Cardiac fibroblast (primary cell): ENCODE measurements around the gene FHOD3.

Experiments used
- DNase-seq, 2 donors: peaks; one replicate each; pipeline versions ENCODE4 v3.0.0 to v3.0.0-alpha.2; 2010; ENCODE audit warnings: low read depth in 2 of 2
- H3K4me3 ChIP-seq, 2 donors: replicated peaks in 1 of 2; 1 replicate in 1 of 2; 2 replicates in 1 of 2; pipeline ENCODE4 v1.5.1; 2011; ENCODE audit warnings: low read depth in 2 of 2, low read length in 2 of 2, mild to moderate bottlenecking in 2 of 2, moderate library complexity in 1 of 2
- CTCF ChIP-seq: IDR thresholded peaks from one replicate; pipeline ENCODE4 v1.5.1; 2011; ENCODE audit warnings: low read depth, mild to moderate bottlenecking, low read length, inconsistent platforms

FHOD3 gene

GRCh38 chr18:36432880-36433555 lies 135.5 kb downstream of the FHOD3 start:
- no peak for TF ChIP-seq CTCF
- no peak overlapping the region for H3K4me3 ChIP-seq
- DNase-seq: no peak

DNA sequence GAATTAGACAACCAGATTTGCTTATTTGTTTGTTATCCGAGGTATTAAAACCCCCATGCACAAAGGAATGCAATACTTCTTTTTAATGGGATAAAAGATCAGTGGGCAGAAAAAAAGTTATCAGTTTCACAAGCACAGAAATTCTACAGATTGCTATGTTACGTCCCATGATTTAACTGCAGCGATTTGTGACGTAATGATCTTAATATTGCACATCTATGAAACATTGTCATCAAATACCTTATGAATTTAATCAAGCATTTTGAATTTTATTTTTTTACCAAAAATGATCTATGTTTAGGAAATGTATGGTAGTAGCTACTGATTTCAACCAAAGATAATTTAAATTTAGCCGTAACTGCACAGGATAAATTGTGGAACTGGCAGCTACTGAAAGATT lies 138.9 kb downstream of the FHOD3 start:
- DNase-seq: no peak
- no peak for TF ChIP-seq CTCF
- H3K4me3 ChIP-seq: no peak overlapping the region

GRCh38 chr18:36440614-36441013 lies 143.1 kb downstream of the FHOD3 start:
- no peak overlapping the region for H3K4me3 ChIP-seq
- peak in 1 of 2 donors; percentile 36 for DNase-seq
- TF ChIP-seq CTCF: no peak

DNA sequence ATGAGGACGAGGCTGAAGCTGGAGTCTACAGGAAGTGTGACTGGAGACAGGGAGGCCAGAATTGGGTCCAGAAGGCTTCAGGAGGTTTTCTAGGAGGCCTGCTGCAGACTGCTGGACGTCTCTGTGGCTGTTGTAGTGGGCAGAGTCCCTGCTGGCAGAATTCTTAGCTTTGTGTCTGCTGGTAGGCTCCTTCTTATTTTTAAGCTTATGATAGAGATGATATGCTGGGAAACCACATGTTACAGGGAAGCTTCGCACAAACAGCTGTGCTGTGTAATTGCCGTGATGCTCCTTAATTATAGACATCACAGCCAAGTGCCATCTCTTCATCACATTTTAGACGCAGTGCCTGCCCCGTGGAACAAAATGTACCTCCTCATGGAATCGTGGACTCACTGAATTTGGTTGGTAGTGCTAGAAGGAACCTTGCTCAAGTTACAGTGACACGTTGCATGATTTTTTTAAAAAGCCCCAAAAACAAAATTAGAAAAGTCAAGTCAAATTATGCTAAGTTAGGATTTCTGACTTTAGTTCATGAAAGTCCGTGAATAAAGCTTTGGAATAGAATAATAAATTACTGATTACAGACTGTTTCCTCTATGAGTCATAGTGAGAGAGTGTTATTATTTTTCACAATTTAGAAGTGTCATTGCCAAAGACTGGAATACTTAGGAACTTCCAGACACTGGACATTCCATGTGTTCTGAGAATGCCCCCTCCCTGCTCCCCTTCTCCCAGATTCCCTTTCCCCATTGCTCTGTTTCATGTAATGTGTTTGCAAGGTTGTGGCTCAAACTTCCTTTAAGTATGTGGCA lies 144.1 kb downstream of the FHOD3 start:
- TF ChIP-seq CTCF: no peak
- peak; percentile 62 to 79 for DNase-seq
- H3K4me3 ChIP-seq: no peak overlapping the region

DNA sequence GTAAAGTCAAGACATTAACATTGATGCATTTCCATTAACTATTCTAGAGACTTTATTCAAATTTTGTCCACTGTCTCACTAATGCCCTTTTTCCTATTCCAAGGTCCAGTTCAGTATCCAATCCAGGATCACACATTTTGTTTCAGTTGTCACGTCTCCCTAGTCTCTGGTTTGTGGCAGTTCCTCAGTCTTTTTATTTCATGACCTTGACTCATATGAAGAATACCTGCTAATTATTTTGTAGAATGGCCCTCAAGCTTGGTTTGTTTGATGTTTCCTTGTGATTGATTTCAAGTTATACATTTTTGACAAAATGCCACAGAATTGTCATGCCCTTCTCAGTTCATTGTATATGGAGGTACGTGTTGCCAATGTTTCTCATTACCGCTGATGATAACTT lies 145.2 kb downstream of the FHOD3 start:
- no peak for TF ChIP-seq CTCF
- H3K4me3 ChIP-seq: no peak overlapping the region
- DNase-seq: no peak

DNA sequence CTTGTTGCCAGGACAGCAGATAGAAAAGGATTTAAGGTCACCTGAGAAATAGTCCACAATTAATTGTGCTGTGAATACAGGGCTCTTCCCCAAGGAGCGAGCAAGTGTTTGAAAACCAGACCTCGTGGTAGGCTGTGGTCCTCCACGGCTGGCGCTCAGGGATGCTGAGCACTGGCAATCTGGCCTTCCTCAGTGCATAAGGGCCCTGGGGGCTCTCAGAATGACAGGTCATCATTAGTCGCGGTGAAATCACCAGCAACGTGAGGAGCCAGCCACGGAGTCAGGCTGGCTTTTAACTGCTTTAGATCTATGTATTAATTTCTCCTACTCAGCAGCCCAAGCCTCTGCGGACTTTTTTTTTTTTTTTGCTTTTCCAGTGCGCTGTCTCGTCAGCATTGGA lies 148.5 kb downstream of the FHOD3 start:
- peak in 1 of 2 donors; percentile 14 for DNase-seq
- TF ChIP-seq CTCF: no peak
- no peak overlapping the region for H3K4me3 ChIP-seq
